GM13976 (cell line): ENCODE results near the gene CD48.

Experiments used
- DNase-seq: peaks from one replicate; pipeline ENCODE4 v3.0.0; 2012; ENCODE audit warnings: low spot score
- CTCF ChIP-seq: IDR thresholded peaks from 2 replicates; pipeline ENCODE4 v1.5.1; 2012; ENCODE audit warnings: borderline replicate concordance, mild to moderate bottlenecking; ENCODE audit not compliant: insufficient read depth; ENCODE audit errors: extremely low read depth, missing control alignments, control extremely low read depth
- in situ Hi-C: fragments of 300-500 bp; cut with MboI; formaldehyde crosslinking; loops from one replicate; pipeline ENCODE4 v1.12.0; 2022; ENCODE audit warnings: low sequenced_read_pairs, mixed read lengths, inconsistent platforms; ENCODE audit not compliant: unreplicated experiment

Gene CD48

DNA sequence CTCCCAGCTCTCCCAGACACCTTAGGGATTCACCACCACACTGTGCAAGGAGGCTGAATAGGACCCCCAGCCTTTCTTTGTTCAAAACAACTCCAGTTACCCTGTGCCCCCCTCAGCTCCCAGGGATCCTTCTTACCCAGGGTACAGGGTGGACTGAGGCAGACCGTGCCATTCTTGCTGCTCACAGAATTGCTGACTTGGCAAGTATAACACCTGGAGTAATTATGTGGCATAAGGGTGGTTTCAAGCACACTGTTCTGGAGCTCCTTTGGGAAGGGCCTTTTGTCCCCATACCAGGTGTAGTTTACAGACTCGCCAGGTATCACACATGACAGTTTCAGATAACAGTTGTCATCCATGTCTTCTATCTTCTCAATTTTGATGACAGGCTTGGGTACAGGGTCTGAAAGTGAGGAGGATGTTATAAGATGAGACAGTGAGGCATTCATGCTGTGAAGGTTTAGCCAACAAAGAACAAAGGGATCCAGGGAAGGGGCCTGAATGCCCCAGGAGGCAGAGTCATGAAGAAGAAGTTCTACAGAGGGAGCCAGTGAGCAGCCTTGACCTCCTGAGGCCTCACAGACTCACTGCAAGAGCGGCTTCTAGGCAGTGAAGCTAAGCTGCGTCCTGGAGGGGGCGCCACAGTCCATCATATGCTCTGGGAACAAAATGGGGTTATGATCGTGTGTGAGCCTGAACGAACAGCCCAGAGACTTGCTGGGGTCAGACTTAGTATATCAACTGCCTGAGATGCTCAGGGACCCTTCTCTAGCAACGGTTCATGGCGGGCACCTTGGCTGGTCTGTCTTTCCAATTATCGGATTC lies 30.3 kb downstream of the CD48 start:
- in situ Hi-C loops, result no loop called here
- DNase-seq, result peak; percentile 51
- TF ChIP-seq CTCF, result peak; percentile 86

- TF ChIP-seq CTCF, result no peak
- DNase-seq, result no peak
- in situ Hi-C loops, result no loop called here
Measured at GRCh38 chr1:160680399-160680798, 31.2 kb downstream of the CD48 start.

- no peak for DNase-seq
- in situ Hi-C loops, result no loop called here
- TF ChIP-seq CTCF, result no peak
Measured at GRCh38 chr1:160679893-160680292, 31.7 kb downstream of the CD48 start.

GRCh38 chr1:160676869-160677597 lies 34.6 kb downstream of the CD48 start:
- no peak for TF ChIP-seq CTCF
- DNase-seq, result no peak
- in situ Hi-C loops, result no loop called here

- in situ Hi-C loops, result no loop called here
- TF ChIP-seq CTCF, result peak; percentile 76
- DNase-seq, result peak; percentile 60
Measured at GRCh38 chr1:160675641-160676410, 35.8 kb downstream of the CD48 start.

DNA sequence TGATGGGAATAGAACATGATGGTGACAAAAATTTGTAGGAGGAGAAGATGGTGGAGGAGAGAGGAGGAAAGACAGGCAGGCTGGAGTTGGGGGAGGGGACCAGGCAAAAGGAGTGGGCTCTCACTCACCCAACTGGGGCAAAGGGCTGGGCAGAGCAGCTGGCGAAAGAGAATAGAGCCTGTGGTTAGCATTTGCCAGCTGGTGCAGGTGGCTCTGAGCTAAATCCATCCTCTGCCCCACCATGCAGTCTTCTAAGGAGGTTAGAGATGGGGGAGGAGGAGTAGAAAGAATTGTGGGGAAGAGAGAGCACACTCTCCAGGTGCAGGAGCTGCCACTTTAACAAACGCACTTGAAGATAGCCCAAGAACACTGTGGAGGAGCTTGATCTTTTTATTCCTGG lies 37.2 kb downstream of the CD48 start:
- TF ChIP-seq CTCF, result no peak
- no peak for DNase-seq
- in situ Hi-C loops, result no loop called here
